Smooth muscle cell (in vitro differentiated cells): ENCODE measurements around the gene CYFIP2. TPM values are rescaled to one million over a fixed set of nuclear protein-coding genes. Genes with fewer than 3 reads are reported as not detected.
"Not testable (repeated sequence)": the region's sequence is repeated elsewhere in the genome, so short reads cannot be mapped to it uniquely, and the experiment has no call there.

Experiments used
- DNase-seq: peaks from one replicate; lab custom pipeline; 2025; ENCODE audit not compliant: unreplicated experiment; lab: John Stamatoyannopoulos, UW
- H2AFZ ChIP-seq: fragments of 200-600 bp; sonication (generic); 2 replicates; pipeline ENCODE4 v1.6.0; 2016; ENCODE audit warnings: antibody characterized with exemption, low read depth, mild to moderate bottlenecking
- H3F3A ChIP-seq: fragments of 200-600 bp; sonication (generic); 2 replicates; pipeline ENCODE4 v1.6.0; 2017; ENCODE audit warnings: antibody characterized with exemption, low read depth
- H3K27ac ChIP-seq: fragments of 200-600 bp; sonication (generic); 2 replicates; pipeline ENCODE4 v1.5.1; 2016; ENCODE audit warnings: low read depth, mild to moderate bottlenecking
- H3K27me3 ChIP-seq: fragments of 200-600 bp; sonication (generic); 2 replicates; pipeline ENCODE4 v1.6.1; 2016; ENCODE audit warnings: low read depth, mild to moderate bottlenecking
- H3K36me3 ChIP-seq: fragments of 200-600 bp; sonication (generic); 2 replicates; pipeline ENCODE4 v1.5.1; 2016; ENCODE audit warnings: low read depth
- H3K4me1 ChIP-seq: fragments of 200-600 bp; sonication (generic); 2 replicates; pipeline ENCODE4 v1.5.1; 2016; ENCODE audit warnings: low read depth
- H3K4me2 ChIP-seq: fragments of 200-600 bp; sonication (generic); 2 replicates; pipeline ENCODE4 v1.6.0; 2016; ENCODE audit warnings: mild to moderate bottlenecking
- H3K4me3 ChIP-seq: fragments of 200-600 bp; sonication (generic); 2 replicates; pipeline ENCODE4 v1.5.1; 2016; ENCODE audit warnings: mild to moderate bottlenecking
- H3K79me2 ChIP-seq: fragments of 200-600 bp; sonication (generic); 2 replicates; pipeline ENCODE4 v1.6.0; 2016; ENCODE audit warnings: low read depth, mild to moderate bottlenecking
- H3K9ac ChIP-seq: fragments of 200-600 bp; sonication (generic); 2 replicates; pipeline ENCODE4 v1.6.0; 2016; ENCODE audit warnings: low read depth
- H3K9me3 ChIP-seq: fragments of 200-600 bp; sonication (generic); replicated peaks from 2 replicates; pipeline ENCODE4 v1.5.1; 2016; ENCODE audit warnings: low read depth
- H4K20me1 ChIP-seq: fragments of 200-600 bp; sonication (generic); 2 replicates; pipeline ENCODE4 v1.6.0; 2016; ENCODE audit warnings: low read depth
- CTCF ChIP-seq: fragments of 200-600 bp; sonication (generic); IDR thresholded peaks from 2 replicates; pipeline ENCODE4 v1.5.1; 2017; ENCODE audit warnings: borderline replicate concordance, mild to moderate bottlenecking, antibody characterized with exemption; ENCODE audit not compliant: insufficient read depth, poor library complexity, severe bottlenecking
- WGBS: methylation state at CpG from one replicate; pipeline ENCODE4 v1.1.7; 2016; ENCODE audit warnings: low lambda C conversion rate; 5-methylcytosine and 5-hydroxymethylcytosine counted together
- polyA plus RNA-seq: library from polyadenylated mRNA; unstranded; fragments of >200 nt; fragmentation: Nextera tagmentation; extraction: Ambion mirVana; gene quantifications from 2 replicates; pipeline ENCODE4 v1.2.1, GENCODE V29; 2016
- total RNA-seq: library from RNA; depleted of rRNA; stranded (reverse); fragments of >200 nt; gene quantifications from 2 replicates; pipeline ENCODE4 v1.2.3, GENCODE V29; 2014

The CYFIP2 gene
- total and polyA plus RNA-seq, 2 experiments from 2014 or later: 11.4 to 17.8 TPM

- Histone ChIP-seq H3K79me2 (no peaks in the 10 kb centered on the region), H3K4me2 (no peak overlapping the region), H3K4me1 (no peaks in the 10 kb centered on the region), H3K9me3 (no peaks in the 10 kb centered on the region), H3K27ac (no peak overlapping the region), H2AFZ (no peak overlapping the region), H3F3A (no peaks in the 10 kb centered on the region), H3K9ac (no peak overlapping the region), H4K20me1 (no peaks in the 10 kb centered on the region), H3K36me3 (no peaks in the 10 kb centered on the region), H3K4me3 (no peak overlapping the region), H3K27me3 (no peaks in the 10 kb centered on the region)
- no peak for TF ChIP-seq CTCF
- no peak for DNase-seq
Measured at GRCh38 chr5:157415838-157416237, 149.9 kb downstream of the CYFIP2 start.

GRCh38 chr5:157419521-157419920 lies 153.6 kb downstream of the CYFIP2 start:
- not testable (repeated sequence) for H4K20me1 ChIP-seq, H3F3A ChIP-seq, H3K27me3 ChIP-seq, DNase-seq, H3K9me3 ChIP-seq, H3K4me1 ChIP-seq, H3K79me2 ChIP-seq, H3K9ac ChIP-seq, H2AFZ ChIP-seq, H3K4me2 ChIP-seq, H3K27ac ChIP-seq, H3K36me3 ChIP-seq, H3K4me3 ChIP-seq
- 98% methylated on average over 11 of the region's 30 CpGs for WGBS

- H2AFZ ChIP-seq, H3K9me3 ChIP-seq, H3K9ac ChIP-seq, H3K79me2 ChIP-seq, H3K4me1 ChIP-seq, H3K27ac ChIP-seq, DNase-seq, H3F3A ChIP-seq, H3K4me3 ChIP-seq, H3K4me2 ChIP-seq, H4K20me1 ChIP-seq, H3K27me3 ChIP-seq, H3K36me3 ChIP-seq: not testable (repeated sequence)
- WGBS: 93% methylated on average over 5 of the region's 5 CpGs
Measured at GRCh38 chr5:157429920-157430319, 164.0 kb downstream of the CYFIP2 start.

- Histone ChIP-seq H3K9ac (no peak overlapping the region), H3K4me1 (no peaks in the 10 kb centered on the region), H3K4me2 (no peak overlapping the region), H2AFZ (peak overlapping the region; percentile 1), H3K4me3 (no peak overlapping the region), H3K36me3 (no peaks in the 10 kb centered on the region), H3K9me3 (no peaks in the 10 kb centered on the region), H3K27ac (no peak overlapping the region), H3K79me2 (no peaks in the 10 kb centered on the region), H4K20me1 (no peaks in the 10 kb centered on the region), H3K27me3 (no peaks in the 10 kb centered on the region), H3F3A (no peaks in the 10 kb centered on the region)
- no peak for DNase-seq
- TF ChIP-seq CTCF: peak; percentile 37
- WGBS: 45% methylated on average over 4 of the region's 4 CpGs
Measured at GRCh38 chr5:157431544-157432200, 165.7 kb downstream of the CYFIP2 start.

GRCh38 chr5:157434096-157434495 lies 168.2 kb downstream of the CYFIP2 start:
- H2AFZ ChIP-seq: no peak overlapping the region
- H3K9me3 ChIP-seq: no peaks in the 10 kb centered on the region
- H3K27ac ChIP-seq: no peak overlapping the region
- TF ChIP-seq CTCF: no peak
- no peaks in the 10 kb centered on the region for H3K36me3 ChIP-seq
- no peak for DNase-seq
- no peak overlapping the region for H3K4me3 ChIP-seq
- H3F3A ChIP-seq: no peaks in the 10 kb centered on the region
- H3K79me2 ChIP-seq: no peaks in the 10 kb centered on the region
- no peak overlapping the region for H3K4me2 ChIP-seq
- H3K9ac ChIP-seq: no peak overlapping the region
- no peaks in the 10 kb centered on the region for H3K4me1 ChIP-seq
- no peaks in the 10 kb centered on the region for H4K20me1 ChIP-seq
- H3K27me3 ChIP-seq: no peaks in the 10 kb centered on the region
- WGBS: 96% methylated on average over 4 of the region's 4 CpGs
